ENCODE results near the gene NCAPD2. TPM values are rescaled to one million over a fixed set of nuclear protein-coding genes. Genes with fewer than 3 reads are reported as not detected.
A peak's percentile ranks its signal among the peaks of the same experiment; 100 is the strongest.

The NCAPD2 gene
- total RNA-seq, 2 donors from 2014 or later: 86.7 to 99.0 TPM

- WGBS: 84% methylated on average over 14 of the region's 14 CpGs
- Histone ChIP-seq H3K27ac (peak overlapping the region in 1 of 2 donors; percentile 5), H3K9me3 (no peaks in the 10 kb centered on the region), H3K27me3 (replicated peaks; ENCODE audit: insufficient read depth) (no peaks in the 10 kb centered on the region), H3K4me1 (replicated peaks) (no peaks in the 10 kb centered on the region), H3K4me3 (no peak overlapping the region), H3K36me3 (peaks cover 0 to 18% of the 10 kb centered on the region in 2 donors)
- TF ChIP-seq POLR2AphosphoS5 (IDR thresholded peaks at IDR 0.05) (no peak), CTCF (IDR thresholded peaks at IDR 0.05) (no peak), POLR2A (IDR thresholded peaks at IDR 0.05) (no peak)
- DNase-seq (ENCODE audit: low spot score): no peak
- intact Hi-C loops (cut with DNase I): loop anchor here (2.0 kb wide), 1 partner anchor 136 kb away; no protein-coding TSS in a partner anchor
Observed at GRCh38 chr12:6462234-6462995, 31.5 kb upstream of the NCAPD2 start.

GRCh38 chr12:6463216-6463615, 30.7 kb upstream of the NCAPD2 start:
- 69% methylated on average over 7 of the region's 7 CpGs for WGBS
- H3K36me3 ChIP-seq: peaks cover 0 to 18% of the 10 kb centered on the region in 2 donors
- intact Hi-C loops (cut with DNase I): loop anchor here (2.0 kb wide), 1 partner anchor 136 kb away; no protein-coding TSS in a partner anchor
- no peak for DNase-seq (ENCODE audit: low spot score)
- no peak overlapping the region for H3K27ac ChIP-seq
- no peaks in the 10 kb centered on the region for H3K4me1 ChIP-seq (replicated peaks)
- H3K4me3 ChIP-seq: no peak overlapping the region
- H3K9me3 ChIP-seq: no peaks in the 10 kb centered on the region
- TF ChIP-seq POLR2AphosphoS5 (IDR thresholded peaks at IDR 0.05): no peak
- no peak for TF ChIP-seq POLR2A (IDR thresholded peaks at IDR 0.05)
- no peak for TF ChIP-seq CTCF (IDR thresholded peaks at IDR 0.05)
- H3K27me3 ChIP-seq (replicated peaks; ENCODE audit: insufficient read depth): no peaks in the 10 kb centered on the region

GRCh38 chr12:6463858-6464257, 30.0 kb upstream of the NCAPD2 start:
- no peaks in the 10 kb centered on the region for H3K9me3 ChIP-seq
- intact Hi-C loops (cut with DNase I): loop anchor here (2.0 kb wide), 2 partner anchors 41 to 137 kb away; no protein-coding TSS in a partner anchor
- no peak for TF ChIP-seq POLR2AphosphoS5 (IDR thresholded peaks at IDR 0.05)
- no peak for TF ChIP-seq POLR2A (IDR thresholded peaks at IDR 0.05)
- TF ChIP-seq CTCF (IDR thresholded peaks at IDR 0.05): no peak
- no peak for DNase-seq (ENCODE audit: low spot score)
- H3K27me3 ChIP-seq (replicated peaks; ENCODE audit: insufficient read depth): no peaks in the 10 kb centered on the region
- H3K27ac ChIP-seq: no peak overlapping the region
- WGBS: 80% methylated on average over 6 of the region's 6 CpGs
- no peak overlapping the region for H3K4me3 ChIP-seq
- no peaks in the 10 kb centered on the region for H3K4me1 ChIP-seq (replicated peaks)
- H3K36me3 ChIP-seq: peaks cover 0 to 18% of the 10 kb centered on the region in 2 donors

- 89% methylated on average over 8 of the region's 8 CpGs for WGBS
- H3K36me3 ChIP-seq: peaks cover 0 to 18% of the 10 kb centered on the region in 2 donors
- intact Hi-C loops (cut with DNase I): loop anchor here (2.0 kb wide), 1 partner anchor 42 kb away; no protein-coding TSS in a partner anchor
Observed at GRCh38 chr12:6464531-6464930, 29.4 kb upstream of the NCAPD2 start.

More at GRCh38 chr12:6464531-6464930, 29.4 kb upstream of the NCAPD2 start:
- DNase-seq (ENCODE audit: low spot score): no peak
- Histone ChIP-seq H3K4me1 (replicated peaks) (no peaks in the 10 kb centered on the region), H3K27ac (no peak overlapping the region), H3K4me3 (no peak overlapping the region), H3K27me3 (replicated peaks; ENCODE audit: insufficient read depth) (no peaks in the 10 kb centered on the region), H3K9me3 (no peaks in the 10 kb centered on the region)
- TF ChIP-seq POLR2A (IDR thresholded peaks at IDR 0.05) (no peak), CTCF (IDR thresholded peaks at IDR 0.05) (no peak), POLR2AphosphoS5 (IDR thresholded peaks at IDR 0.05) (no peak)
